MM.1S (cell line): ENCODE results near the gene HPX.

Experiments used
- CTCF ChIP-seq: fragments of 300-600 bp; sonication (generic); IDR thresholded peaks from 2 replicates; pipeline ENCODE4 v1.5.1; 2016; ENCODE audit warnings: antibody characterized with exemption, low read length, mixed read lengths
- EZH2 ChIP-seq: fragments of 300-600 bp; sonication (generic); optimal IDR thresholded peaks from 2 replicates; pipeline ENCODE3; 2017; ENCODE audit warnings: low read depth, mild to moderate bottlenecking, antibody characterized with exemption, low read length, mixed read lengths
- EZH2phosphoT487 ChIP-seq: fragments of 300-600 bp; sonication (generic); IDR thresholded peaks from 2 replicates; pipeline ENCODE4 v1.6.1; 2018; ENCODE audit warnings: antibody characterized with exemption, low read length

- TF ChIP-seq CTCF (no peak), EZH2 (no peak), EZH2phosphoT487 (no peak)
These were observed 39.3 kb downstream of the HPX start for GRCh38 chr11:6401464-6401863.
